Measurements from ENCODE around the gene MAFG.

GRCh38 chr17:81918832-81919545 is 8.5 kb downstream of the MAFG start:
- TF ChIP-seq, protein P1, sequence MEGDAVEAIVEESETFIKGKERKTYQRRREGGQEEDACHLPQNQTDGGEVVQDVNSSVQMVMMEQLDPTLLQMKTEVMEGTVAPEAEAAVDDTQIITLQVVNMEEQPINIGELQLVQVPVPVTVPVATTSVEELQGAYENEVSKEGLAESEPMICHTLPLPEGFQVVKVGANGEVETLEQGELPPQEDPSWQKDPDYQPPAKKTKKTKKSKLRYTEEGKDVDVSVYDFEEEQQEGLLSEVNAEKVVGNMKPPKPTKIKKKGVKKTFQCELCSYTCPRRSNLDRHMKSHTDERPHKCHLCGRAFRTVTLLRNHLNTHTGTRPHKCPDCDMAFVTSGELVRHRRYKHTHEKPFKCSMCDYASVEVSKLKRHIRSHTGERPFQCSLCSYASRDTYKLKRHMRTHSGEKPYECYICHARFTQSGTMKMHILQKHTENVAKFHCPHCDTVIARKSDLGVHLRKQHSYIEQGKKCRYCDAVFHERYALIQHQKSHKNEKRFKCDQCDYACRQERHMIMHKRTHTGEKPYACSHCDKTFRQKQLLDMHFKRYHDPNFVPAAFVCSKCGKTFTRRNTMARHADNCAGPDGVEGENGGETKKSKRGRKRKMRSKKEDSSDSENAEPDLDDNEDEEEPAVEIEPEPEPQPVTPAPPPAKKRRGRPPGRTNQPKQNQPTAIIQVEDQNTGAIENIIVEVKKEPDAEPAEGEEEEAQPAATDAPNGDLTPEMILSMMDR (IDR thresholded peaks at IDR 0.05), result no peak
- TF ChIP-seq EP300 (IDR thresholded peaks at IDR 0.05), result no peak

All from suprapubic skin (tissue), 3 donors.